Panc1 (cell line): ENCODE results near the gene SORD. TPM values are rescaled to one million over a fixed set of nuclear protein-coding genes. Genes with fewer than 3 reads are reported as not detected.
"Not testable (repeated sequence)": the region's sequence is repeated elsewhere in the genome, so short reads cannot be mapped to it uniquely, and the experiment has no call there.

Experiments
- ATAC-seq: fragments of 200-7000 bp; cut with Tn5 transposase; 2 replicates; pipeline ENCODE4 v1.9.1; 2020; ENCODE audit warnings: mild to moderate bottlenecking, moderate library complexity
- BruUV-seq: library from RNA; stranded (reverse); fragments of 400-500 nt; replicated peaks from 2 replicates; lab custom pipeline; 2021; lab: Mats Ljungman, UMichigan
- CTCF ChIA-PET: fragments of 300-600 bp; sonication (Branson Sonifier 250); formaldehyde crosslinking; loops from one replicate; lab custom pipeline; 2022; ENCODE audit warnings: antibody characterized with exemption; lab: Charles Lee
- POLR2A ChIA-PET: fragments of 300-600 bp; sonication (Branson Sonifier 250); formaldehyde crosslinking; loops from one replicate; lab custom pipeline; 2022; ENCODE audit warnings: antibody characterized with exemption; lab: Charles Lee
- DNase-seq: peaks from one replicate; pipeline ENCODE4 v3.0.0-alpha.2; 2010; ENCODE audit warnings: low read depth, low spot score
- H3K27ac ChIP-seq: 2 replicates; pipeline ENCODE4 v1.5.1; 2011; ENCODE audit warnings: mild to moderate bottlenecking, low read length, inconsistent platforms
- H3K27me3 ChIP-seq: fragments of 200-500 bp; sonication (Bioruptor generic); 2 replicates; pipeline ENCODE4 v1.6.0; 2014; ENCODE audit warnings: low read length, inconsistent platforms; ENCODE audit not compliant: control insufficient read depth, insufficient read depth
- H3K36me3 ChIP-seq: fragments of 200-500 bp; sonication (Bioruptor generic); 2 replicates; pipeline ENCODE4 v1.5.1; 2014; ENCODE audit warnings: inconsistent platforms, mild to moderate bottlenecking, low read length, moderate library complexity; ENCODE audit not compliant: control insufficient read depth, insufficient read depth
- H3K4me1 ChIP-seq: 2 replicates; pipeline ENCODE4 v1.5.1; 2011; ENCODE audit warnings: inconsistent platforms, mild to moderate bottlenecking, low read length, moderate library complexity; ENCODE audit not compliant: control insufficient read depth, insufficient read depth
- H3K4me3 ChIP-seq, 2 experiments: 2 replicates each; pipeline ENCODE4 v1.5.1; 2011 to 2012; ENCODE audit warnings: low read depth in 2 of 2, low read length in 2 of 2, mild to moderate bottlenecking in 2 of 2, inconsistent platforms in 1 of 2, moderate library complexity in 1 of 2
- H3K9me3 ChIP-seq: fragments of 200-500 bp; sonication (Bioruptor generic); 2 replicates; pipeline ENCODE4 v1.5.1; 2014; ENCODE audit warnings: low read depth, mild to moderate bottlenecking, inconsistent platforms, low read length, moderate library complexity; ENCODE audit not compliant: control insufficient read depth, insufficient read depth
- POLR2AphosphoS5 ChIP-seq: IDR thresholded peaks from 2 replicates; pipeline ENCODE4 v1.6.1; 2012; ENCODE audit warnings: mild to moderate bottlenecking, low read depth, low read length, moderate library complexity
- SIN3A ChIP-seq: IDR thresholded peaks from 2 replicates; pipeline ENCODE4 v1.6.1; 2012; ENCODE audit warnings: low read depth, mild to moderate bottlenecking, low read length, moderate library complexity, borderline replicate concordance; ENCODE audit not compliant: insufficient read depth
- TCF7L2 ChIP-seq: IDR thresholded peaks from 2 replicates; pipeline ENCODE4 v1.6.1; 2011; ENCODE audit warnings: mild to moderate bottlenecking, low read depth, low read length, inconsistent platforms
- in situ Hi-C: cut with HindIII; loops from 2 replicates; pipeline ENCODE4 v1.10.0; 2016; ENCODE audit warnings: low sequenced_read_pairs, low pct_unique_long_range_greater_than_20kb
- intact Hi-C: fragments of 100-400 bp; cut with micrococcal nuclease; formaldehyde crosslinking; loops from one replicate; pipeline ENCODE4 v1.10.0; 2022; ENCODE audit not compliant: unreplicated experiment
- total RNA-seq: library from RNA; stranded (reverse); gene quantifications from one replicate; pipeline ENCODE4 v1.2.1, GENCODE V29; 2021; ENCODE audit not compliant: unreplicated experiment
- TF ChIP-seq, protein P1 (sequence below): fragments of 450-650 bp; IDR thresholded peaks from 2 replicates; pipeline ENCODE4 v1.5.1; 2017; ENCODE audit warnings: mild to moderate bottlenecking
- TF ChIP-seq, protein P2 (sequence below), 2 experiments: IDR thresholded peaks; 2 replicates each; pipeline ENCODE4 v1.6.1; 2011 to 2012; ENCODE audit warnings: low read depth in 2 of 2, control low read depth in 1 of 2, low read length in 1 of 2, mild to moderate bottlenecking in 1 of 2, moderate library complexity in 1 of 2; ENCODE audit not compliant: insufficient read depth in 1 of 2

Gene SORD
- total RNA-seq, 1 experiment from 2014 or later, result 34.0 TPM

DNA sequence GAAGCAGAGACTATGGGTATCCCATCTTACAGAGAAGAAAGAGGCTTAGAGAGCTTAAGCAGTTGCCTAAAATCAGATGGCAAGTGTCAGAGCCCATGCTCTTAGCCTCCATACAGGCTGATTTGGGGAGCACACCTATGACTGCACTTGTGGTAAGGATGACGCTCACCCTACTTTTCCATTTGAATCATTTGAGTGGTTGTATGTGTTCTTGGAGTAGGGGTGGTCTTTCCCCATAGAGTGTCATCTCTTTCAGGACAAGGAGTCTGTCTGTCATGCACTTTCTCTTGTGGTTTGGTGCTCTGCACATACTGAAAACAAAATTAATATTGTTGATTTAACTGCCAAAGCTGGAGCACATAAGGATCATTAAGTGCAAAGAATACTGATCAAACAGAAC, 35.3 kb upstream of the SORD start:
- H3K9me3 ChIP-seq, H3K36me3 ChIP-seq, H3K4me1 ChIP-seq, DNase-seq, POLR2A ChIA-PET, in situ Hi-C loops, BruUV-seq, H3K27me3 ChIP-seq, CTCF ChIA-PET, intact Hi-C loops, H3K4me3 ChIP-seq, H3K27ac ChIP-seq, ATAC-seq: not testable (repeated sequence)

DNA sequence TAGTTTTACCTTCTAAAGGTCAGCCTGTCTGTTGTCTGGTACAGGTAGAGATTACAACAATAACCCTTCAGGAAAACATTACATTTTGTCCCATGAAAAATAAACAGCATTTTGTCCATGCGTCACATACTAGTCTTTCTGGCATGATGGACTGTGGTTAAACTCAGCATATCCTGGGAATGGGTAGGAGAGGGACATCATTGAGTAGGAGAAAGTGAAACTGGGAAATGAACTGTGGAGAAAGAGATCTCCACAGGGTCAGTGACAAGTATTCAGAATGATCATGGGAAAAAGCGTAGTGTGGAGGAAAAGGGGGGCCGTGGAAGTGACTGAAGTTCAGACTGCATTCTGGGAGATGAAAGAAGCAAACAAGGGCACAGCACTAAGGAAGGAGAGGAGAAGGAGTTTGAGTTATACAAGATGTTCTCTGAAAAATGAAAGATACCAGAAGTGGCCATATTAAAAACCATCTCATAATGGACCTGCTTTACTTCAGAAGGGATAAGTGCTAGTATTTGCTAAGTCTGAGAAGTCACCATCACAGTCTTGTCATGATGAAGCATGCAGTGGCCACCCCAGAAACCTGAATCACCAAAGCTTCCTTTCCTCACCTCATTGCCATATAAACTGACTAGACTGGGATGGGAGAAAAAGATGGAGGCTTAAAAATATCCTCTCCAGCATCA, 34.7 kb upstream of the SORD start:
- ATAC-seq, H3K9me3 ChIP-seq, in situ Hi-C loops, DNase-seq, H3K27ac ChIP-seq, H3K27me3 ChIP-seq, POLR2A ChIA-PET, CTCF ChIA-PET, H3K4me1 ChIP-seq, H3K36me3 ChIP-seq, BruUV-seq, intact Hi-C loops, H3K4me3 ChIP-seq: not testable (repeated sequence)

DNA sequence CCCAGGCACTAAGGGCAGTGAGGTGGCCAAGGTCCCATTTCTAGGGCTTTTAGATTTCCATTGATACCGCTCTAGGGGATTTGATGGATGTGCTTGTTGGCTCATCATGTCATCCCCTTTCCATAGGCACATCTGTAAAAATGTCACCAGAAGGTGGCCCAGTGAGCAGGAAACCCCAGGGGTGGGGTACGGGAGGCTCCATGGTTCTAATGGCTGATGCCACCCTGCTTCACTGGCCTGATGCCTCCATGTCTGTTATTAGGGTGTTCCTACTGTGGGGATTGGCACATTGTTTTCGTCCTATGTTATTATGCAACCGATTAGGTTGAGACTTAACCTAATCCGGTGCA, 34.1 kb upstream of the SORD start:
- intact Hi-C loops, DNase-seq, POLR2A ChIA-PET, H3K36me3 ChIP-seq, H3K4me1 ChIP-seq, CTCF ChIA-PET, H3K4me3 ChIP-seq, H3K27me3 ChIP-seq, ATAC-seq, in situ Hi-C loops, H3K9me3 ChIP-seq, H3K27ac ChIP-seq, BruUV-seq: not testable (repeated sequence)

DNA sequence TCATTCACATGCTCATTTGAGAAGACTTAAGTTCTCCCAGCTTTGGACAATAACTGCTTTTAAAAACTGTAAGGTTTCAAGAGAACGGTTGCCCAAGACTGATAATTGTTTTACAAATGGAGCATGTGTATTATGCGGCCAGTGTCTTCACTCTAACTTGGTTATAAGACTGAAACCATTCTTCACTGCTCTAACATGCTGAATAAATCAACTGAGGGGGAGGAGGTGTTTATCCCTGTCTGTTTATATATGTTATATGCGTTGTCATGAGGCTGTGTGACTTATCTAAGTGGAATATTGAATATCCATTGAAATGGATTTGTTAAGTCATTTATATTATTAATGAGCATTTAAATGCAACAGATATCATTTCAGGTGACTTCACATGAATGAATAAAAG, 25.4 kb upstream of the SORD start:
- POLR2A ChIA-PET, result interaction anchor here (0.6 kb wide), 1 partner anchor 81 kb away, joined by 10 read pairs; no protein-coding TSS in a partner anchor
- DNase-seq, H3K9me3 ChIP-seq, H3K4me3 ChIP-seq, CTCF ChIA-PET, in situ Hi-C loops, ATAC-seq, intact Hi-C loops, H3K4me1 ChIP-seq, BruUV-seq, H3K27me3 ChIP-seq, H3K36me3 ChIP-seq, H3K27ac ChIP-seq: not testable (repeated sequence)

DNA sequence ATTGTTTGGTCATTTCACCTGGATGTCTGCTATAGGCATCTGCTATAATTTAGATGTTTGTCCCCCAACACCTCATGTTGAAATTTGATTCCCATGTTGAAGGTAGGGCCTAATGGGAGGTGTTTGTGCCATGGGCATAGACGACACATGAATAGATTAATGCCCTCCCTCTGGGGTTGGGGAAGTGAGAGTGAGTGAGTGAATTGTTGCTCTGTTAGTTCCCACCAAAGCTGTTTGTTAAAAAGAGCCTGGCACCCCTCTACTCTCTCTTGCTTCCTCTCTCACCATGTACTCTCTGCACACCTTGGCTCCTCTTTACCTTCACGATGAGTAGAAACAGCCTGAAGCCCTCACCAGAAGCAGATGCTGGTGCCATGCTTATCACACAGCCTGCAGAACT, 23.9 kb upstream of the SORD start:
- in situ Hi-C loops, result no loop called here
- no TSS peak for BruUV-seq
- H3K27me3 ChIP-seq, result no peaks in the 10 kb centered on the region
- DNase-seq, result no peak
- ChIA-PET POLR2A (no interaction called here), CTCF (no interaction called here)
- TF ChIP-seq, protein P1, sequence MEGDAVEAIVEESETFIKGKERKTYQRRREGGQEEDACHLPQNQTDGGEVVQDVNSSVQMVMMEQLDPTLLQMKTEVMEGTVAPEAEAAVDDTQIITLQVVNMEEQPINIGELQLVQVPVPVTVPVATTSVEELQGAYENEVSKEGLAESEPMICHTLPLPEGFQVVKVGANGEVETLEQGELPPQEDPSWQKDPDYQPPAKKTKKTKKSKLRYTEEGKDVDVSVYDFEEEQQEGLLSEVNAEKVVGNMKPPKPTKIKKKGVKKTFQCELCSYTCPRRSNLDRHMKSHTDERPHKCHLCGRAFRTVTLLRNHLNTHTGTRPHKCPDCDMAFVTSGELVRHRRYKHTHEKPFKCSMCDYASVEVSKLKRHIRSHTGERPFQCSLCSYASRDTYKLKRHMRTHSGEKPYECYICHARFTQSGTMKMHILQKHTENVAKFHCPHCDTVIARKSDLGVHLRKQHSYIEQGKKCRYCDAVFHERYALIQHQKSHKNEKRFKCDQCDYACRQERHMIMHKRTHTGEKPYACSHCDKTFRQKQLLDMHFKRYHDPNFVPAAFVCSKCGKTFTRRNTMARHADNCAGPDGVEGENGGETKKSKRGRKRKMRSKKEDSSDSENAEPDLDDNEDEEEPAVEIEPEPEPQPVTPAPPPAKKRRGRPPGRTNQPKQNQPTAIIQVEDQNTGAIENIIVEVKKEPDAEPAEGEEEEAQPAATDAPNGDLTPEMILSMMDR, result no peak
- no peak for TF ChIP-seq TCF7L2
- TF ChIP-seq, protein P2, sequence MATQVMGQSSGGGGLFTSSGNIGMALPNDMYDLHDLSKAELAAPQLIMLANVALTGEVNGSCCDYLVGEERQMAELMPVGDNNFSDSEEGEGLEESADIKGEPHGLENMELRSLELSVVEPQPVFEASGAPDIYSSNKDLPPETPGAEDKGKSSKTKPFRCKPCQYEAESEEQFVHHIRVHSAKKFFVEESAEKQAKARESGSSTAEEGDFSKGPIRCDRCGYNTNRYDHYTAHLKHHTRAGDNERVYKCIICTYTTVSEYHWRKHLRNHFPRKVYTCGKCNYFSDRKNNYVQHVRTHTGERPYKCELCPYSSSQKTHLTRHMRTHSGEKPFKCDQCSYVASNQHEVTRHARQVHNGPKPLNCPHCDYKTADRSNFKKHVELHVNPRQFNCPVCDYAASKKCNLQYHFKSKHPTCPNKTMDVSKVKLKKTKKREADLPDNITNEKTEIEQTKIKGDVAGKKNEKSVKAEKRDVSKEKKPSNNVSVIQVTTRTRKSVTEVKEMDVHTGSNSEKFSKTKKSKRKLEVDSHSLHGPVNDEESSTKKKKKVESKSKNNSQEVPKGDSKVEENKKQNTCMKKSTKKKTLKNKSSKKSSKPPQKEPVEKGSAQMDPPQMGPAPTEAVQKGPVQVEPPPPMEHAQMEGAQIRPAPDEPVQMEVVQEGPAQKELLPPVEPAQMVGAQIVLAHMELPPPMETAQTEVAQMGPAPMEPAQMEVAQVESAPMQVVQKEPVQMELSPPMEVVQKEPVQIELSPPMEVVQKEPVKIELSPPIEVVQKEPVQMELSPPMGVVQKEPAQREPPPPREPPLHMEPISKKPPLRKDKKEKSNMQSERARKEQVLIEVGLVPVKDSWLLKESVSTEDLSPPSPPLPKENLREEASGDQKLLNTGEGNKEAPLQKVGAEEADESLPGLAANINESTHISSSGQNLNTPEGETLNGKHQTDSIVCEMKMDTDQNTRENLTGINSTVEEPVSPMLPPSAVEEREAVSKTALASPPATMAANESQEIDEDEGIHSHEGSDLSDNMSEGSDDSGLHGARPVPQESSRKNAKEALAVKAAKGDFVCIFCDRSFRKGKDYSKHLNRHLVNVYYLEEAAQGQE (IDR thresholded peaks at IDR 0.05; ENCODE audit: insufficient read depth in 1 of 2, low read depth in 2 of 2, low read length in 1 of 2), result no peak
- TF ChIP-seq POLR2AphosphoS5, result no peak
- no peak for TF ChIP-seq SIN3A
- ATAC-seq, result no peak
- intact Hi-C loops, result no loop called here
- no peaks in the 10 kb centered on the region for H3K36me3 ChIP-seq
- no peak overlapping the region for H3K4me3 ChIP-seq
- H3K27ac ChIP-seq, result no peak overlapping the region
- no peaks in the 10 kb centered on the region for H3K4me1 ChIP-seq
- H3K9me3 ChIP-seq, result no peaks in the 10 kb centered on the region
